Stromal cell of bone marrow (primary cell): ENCODE data around the gene ITSN1.

ENCODE experiments used
- DNase-seq: peaks from one replicate; pipeline ENCODE4 v3.0.0-alpha.2; 2012; ENCODE audit warnings: low read depth

Gene ITSN1

GRCh38 chr21:33932731-33933130, 290.4 kb downstream of the ITSN1 start:
- DNase-seq = no peak

GRCh38 chr21:33936301-33937038, 294.2 kb downstream of the ITSN1 start:
- DNase-seq = peak; percentile 62

- no peak for DNase-seq
These were observed 294.8 kb downstream of the ITSN1 start for GRCh38 chr21:33937146-33937545.

DNA sequence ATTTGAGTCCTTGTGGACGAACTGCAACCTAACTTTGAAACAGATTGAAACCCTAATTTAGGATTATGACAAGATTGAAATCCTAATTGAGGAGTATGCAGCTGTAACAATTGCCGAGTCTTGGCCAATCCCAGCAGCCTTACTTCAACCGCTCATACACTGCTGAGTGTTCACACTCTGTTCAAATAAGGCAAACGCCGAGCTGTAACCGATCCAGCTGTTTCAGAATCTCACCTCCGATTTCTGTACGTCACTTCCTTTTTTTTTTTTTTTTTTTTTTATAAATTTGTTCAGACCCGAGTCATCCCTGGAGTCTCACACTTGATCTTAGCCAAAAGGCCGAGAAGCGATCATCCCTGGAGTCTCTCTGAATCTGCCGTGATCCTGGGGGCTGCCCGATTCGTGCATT, 295.6 kb downstream of the ITSN1 start:
- DNase-seq = no peak

DNA sequence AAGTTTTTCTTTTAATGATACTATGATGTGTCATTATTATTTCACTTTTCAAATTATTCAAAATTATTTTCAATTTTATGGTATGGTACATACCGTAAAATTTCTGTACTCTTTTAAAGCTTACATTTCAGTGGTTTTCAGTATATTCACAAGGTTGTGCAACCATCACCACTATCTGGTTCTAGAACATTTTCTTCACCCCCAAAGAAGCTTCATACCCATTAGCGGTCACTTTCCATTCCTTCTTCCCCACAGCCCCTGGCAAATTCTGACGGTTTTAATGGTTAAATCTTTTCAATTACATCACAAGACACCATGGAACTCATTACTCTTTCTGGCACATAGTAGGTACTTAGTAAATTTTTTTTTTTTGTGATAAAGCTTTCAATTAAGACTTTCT, 296.1 kb downstream of the ITSN1 start:
- DNase-seq = no peak

GRCh38 chr21:33939226-33939625, 296.9 kb downstream of the ITSN1 start:
- DNase-seq = no peak

DNA sequence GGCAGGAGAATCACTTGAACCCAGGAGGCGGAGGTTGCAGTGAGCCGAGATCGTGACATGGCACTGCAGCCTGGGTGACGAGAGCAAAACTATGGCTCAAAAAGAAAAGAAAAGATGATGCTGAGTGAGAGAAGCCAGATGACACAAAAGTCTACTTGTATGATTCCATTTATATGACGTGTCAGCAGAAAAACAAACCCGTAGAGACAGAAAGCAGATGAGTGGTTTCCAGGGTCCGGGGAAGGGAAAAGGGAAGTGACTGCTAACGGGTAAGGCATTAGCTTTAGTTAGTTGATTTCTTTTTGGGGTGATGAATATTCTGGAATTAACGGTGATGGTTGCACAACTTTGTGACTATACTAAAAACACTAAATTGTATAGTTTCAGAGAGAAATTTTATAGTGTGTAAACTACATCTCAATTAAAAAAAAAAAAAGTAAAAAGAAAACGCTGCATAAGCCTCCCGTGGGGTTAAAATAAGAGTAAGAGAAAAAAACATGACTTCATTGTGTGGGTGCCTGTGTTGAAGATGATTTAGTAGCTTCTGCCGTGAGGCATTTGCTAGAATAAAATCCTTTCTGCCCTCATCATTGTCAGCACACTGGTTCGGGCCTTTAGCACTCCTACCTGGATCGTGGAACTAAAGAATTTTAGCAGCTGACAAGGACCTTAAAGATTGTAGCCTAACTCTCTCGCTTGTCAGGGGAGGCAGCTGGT, 298.0 kb downstream of the ITSN1 start:
- peak; percentile 35 for DNase-seq

GRCh38 chr21:33940881-33941245, 298.6 kb downstream of the ITSN1 start:
- no peak for DNase-seq

DNA sequence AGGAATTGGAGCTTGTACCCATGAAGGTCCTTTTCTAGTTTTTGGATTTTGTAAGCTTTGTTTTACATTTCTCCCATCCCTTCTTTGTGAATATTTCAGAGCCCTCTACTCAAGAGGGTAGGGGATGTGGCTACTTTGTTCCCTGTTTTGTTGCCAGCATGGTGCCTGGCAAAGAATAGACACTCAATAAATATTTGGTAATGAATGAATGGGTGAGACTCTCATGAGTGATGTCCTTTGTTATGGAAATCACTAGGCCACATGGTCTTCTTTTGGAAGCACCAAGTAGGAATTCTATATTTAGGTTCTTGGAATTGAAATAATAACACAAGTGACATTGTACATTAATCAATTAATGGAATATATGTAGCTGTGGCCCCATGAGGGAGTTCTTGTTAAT, 300.1 kb downstream of the ITSN1 start:
- DNase-seq = no peak

DNA sequence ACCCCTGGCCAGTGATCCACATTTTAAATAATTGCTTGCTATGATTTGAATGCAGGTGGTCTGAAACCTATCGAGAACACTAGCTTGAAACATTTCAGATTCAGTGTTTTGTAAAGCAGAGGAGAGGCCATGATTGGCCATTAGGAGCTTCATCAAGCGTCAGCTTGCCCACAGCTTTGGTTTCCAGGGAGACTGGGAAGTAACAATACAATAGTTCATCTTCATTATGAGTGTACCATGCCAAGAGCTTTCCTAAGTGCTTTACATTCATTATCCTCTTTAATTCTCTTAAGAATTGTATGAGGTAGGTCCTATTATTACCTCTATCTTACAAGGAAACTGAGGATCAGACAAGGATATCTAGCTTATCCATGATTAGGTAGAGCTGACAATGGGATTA, 301.0 kb downstream of the ITSN1 start:
- DNase-seq = no peak

DNA sequence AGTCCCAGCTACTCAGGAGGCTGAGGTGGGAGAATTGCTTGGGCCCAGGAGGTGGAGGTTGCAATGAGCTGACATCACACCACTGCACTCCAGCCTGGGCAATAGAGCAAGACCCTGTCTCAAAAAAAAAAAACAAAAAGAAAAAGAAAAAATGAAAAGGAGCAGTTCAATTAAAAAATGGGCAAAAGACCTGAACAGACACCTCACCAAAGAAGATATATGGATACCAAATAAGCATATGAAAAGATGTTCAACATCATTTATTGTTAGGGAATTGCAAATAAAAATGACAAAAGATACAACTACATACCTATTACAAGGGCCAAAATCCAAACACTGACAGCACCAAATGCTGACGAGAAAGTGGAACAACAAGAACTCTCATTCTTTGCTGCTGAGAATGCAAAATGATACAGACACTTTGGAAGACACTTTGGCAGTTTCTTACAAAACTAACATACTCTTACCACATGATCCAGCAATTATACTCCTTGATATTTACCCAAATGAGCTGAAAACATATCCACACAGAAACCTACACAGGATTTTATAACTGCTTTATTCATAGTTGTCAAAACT, 302.0 kb downstream of the ITSN1 start:
- no peak for DNase-seq

- no peak for DNase-seq
These were observed 303.5 kb downstream of the ITSN1 start for GRCh38 chr21:33945652-33946270.

- peak; percentile 95 for DNase-seq
These were observed 305.3 kb downstream of the ITSN1 start for GRCh38 chr21:33947451-33948095.

- no peak for DNase-seq
These were observed 306.0 kb downstream of the ITSN1 start for GRCh38 chr21:33948096-33948950.

DNA sequence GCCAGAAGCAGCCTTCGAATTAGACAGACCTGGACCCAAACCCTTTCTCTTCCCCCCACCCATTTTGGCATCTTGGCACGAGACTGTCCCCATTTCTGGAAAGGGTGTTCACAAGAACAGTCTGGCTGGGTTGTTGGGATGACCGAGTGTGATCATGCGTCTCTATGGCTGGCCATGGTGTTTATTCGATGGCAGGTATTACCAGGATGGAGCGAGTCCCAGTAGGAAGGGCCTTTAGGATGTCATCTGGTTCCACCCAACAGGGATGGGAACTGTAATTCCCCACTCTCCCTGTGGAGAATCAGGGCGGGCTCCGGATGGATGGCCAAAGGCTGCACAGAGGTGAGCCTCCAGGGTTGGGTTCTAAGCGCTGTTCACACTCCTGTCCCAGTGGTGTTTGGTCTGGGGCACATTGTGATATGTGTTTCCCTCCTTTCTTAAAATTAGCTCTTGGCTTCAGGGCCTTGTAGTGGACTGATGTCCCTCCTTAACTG, 306.7 kb downstream of the ITSN1 start:
- DNase-seq = no peak
